GM12891 (cell line): ENCODE results near the gene CCDC34.

Experiments used
- DNase-seq: peaks from one replicate; pipeline ENCODE4 v3.0.0; 2011; ENCODE audit warnings: low spot score; ENCODE audit not compliant: insufficient read length
- FAIRE-seq: peaks from 2 replicates; lab custom pipeline; 2011; peaks lifted over from hg19 to GRCh38; lab: Jason Lieb, UNC
- PAX5 ChIP-seq: IDR thresholded peaks from 2 replicates; pipeline ENCODE4 v1.6.1; 2011; ENCODE audit warnings: low read length, moderate library complexity, mild to moderate bottlenecking; ENCODE audit not compliant: insufficient read depth, severe bottlenecking
- POLR2A ChIP-seq: IDR thresholded peaks from 2 replicates; pipeline ENCODE4 v1.6.1; 2011; ENCODE audit warnings: low read depth, low read length, control low read depth
- POLR2AphosphoS5 ChIP-seq: IDR thresholded peaks from 2 replicates; pipeline ENCODE4 v1.6.1; 2011; ENCODE audit warnings: low read depth, low read length, control low read depth
- POU2F2 ChIP-seq: IDR thresholded peaks from 2 replicates; pipeline ENCODE4 v1.6.1; 2011; ENCODE audit warnings: low read depth, mild to moderate bottlenecking, control low read depth, low read length, moderate library complexity
- SPI1 ChIP-seq: IDR thresholded peaks from 2 replicates; pipeline ENCODE4 v1.6.1; 2011; ENCODE audit warnings: low read depth, low read length, control low read depth
- TAF1 ChIP-seq: IDR thresholded peaks from 2 replicates; pipeline ENCODE4 v1.6.1; 2011; ENCODE audit warnings: low read depth, low read length, control low read depth

Gene CCDC34

DNA sequence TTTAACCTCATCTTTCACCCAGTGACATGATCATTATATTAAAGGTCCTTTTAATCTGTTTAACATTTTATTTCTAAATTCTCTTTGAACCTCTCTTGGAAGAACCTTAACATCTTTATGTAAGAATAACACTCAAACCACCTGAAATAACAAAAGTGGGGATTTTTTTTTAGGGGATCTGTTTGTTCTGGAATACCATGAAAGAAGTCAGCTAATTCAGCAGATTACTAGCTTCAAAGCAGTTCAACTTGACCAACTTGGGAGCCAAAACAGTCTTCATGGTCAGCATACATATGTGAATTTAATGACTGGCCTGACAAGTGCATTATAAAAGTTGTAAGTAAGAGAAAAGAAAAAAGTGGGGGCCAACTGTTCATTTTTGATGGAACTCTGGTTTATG lies 52.3 kb downstream of the CCDC34 start:
- FAIRE-seq (no peak), DNase-seq (no peak)
- TF ChIP-seq POLR2AphosphoS5 = no peak
- TF ChIP-seq POU2F2 = no peak
- no peak for TF ChIP-seq POLR2A
- TF ChIP-seq PAX5 = no peak
- TF ChIP-seq TAF1 = no peak
- TF ChIP-seq SPI1 = no peak

DNA sequence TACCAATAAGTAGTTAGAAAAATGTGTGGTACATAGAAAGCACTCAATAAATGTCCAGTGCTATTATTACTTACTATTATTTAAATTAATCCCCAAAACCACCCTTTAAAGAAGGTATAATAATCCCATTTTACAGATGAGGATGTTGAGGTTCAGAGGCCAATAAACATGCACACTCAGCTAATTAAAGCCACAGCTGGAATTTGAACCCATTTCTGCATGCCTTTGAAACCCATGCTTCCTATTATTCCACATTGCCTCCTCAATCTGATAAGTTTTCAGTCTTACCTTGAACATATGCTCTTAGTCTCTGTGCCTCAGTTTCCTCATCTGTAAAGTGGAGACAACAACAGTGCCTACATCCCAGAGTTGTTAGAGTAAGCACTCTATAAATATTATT lies 52.8 kb downstream of the CCDC34 start:
- FAIRE-seq (no peak), DNase-seq (no peak)
- TF ChIP-seq POLR2A = no peak

DNA sequence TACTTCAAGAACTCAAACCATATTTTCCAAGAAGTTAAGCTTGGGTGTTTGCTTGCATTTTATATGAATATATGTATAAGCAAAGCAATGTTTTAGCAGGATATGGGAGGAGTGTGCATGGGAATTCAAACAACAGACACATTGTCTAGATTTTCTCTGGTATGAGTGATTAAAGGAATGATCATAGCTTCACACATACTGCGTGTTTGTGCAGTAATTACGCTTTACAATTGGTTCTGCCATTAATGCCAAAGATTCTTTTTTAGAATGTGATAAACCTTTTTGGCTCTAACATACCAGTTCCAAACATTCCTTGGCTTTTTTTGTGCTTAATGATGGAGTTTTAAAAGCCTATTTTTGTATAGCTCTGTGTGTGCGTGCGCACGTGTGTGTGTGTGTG lies 54.0 kb downstream of the CCDC34 start:
- TF ChIP-seq PAX5 = no peak
- TF ChIP-seq POU2F2 = no peak
- TF ChIP-seq POLR2A = no peak
- TF ChIP-seq SPI1 = no peak
- TF ChIP-seq POLR2AphosphoS5 = no peak
- TF ChIP-seq TAF1 = no peak
- FAIRE-seq (no peak), DNase-seq (no peak)

DNA sequence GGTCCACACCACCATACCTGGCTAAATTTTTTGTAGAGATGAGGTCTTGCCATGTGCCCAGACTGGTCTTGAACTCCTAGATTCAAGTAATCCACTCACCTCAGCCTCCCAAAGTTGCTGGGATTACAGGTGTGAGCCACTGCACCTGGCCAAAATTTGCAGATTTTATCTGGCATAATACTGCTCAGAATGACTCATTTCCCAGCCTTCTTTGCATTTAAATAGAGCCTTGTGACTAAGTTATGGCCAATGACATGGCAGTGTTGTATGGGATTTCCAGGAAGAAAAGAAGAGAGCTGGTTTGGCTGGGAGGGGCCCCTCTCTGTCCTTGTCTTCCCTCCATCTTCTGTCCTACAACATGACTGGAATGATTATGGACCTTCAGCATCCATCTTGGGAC lies 55.8 kb downstream of the CCDC34 start:
- DNase-seq (no peak), FAIRE-seq (no peak)
- TF ChIP-seq POLR2A (no peak), PAX5 (no peak), TAF1 (no peak), POU2F2 (no peak), SPI1 (no peak), POLR2AphosphoS5 (no peak)

DNA sequence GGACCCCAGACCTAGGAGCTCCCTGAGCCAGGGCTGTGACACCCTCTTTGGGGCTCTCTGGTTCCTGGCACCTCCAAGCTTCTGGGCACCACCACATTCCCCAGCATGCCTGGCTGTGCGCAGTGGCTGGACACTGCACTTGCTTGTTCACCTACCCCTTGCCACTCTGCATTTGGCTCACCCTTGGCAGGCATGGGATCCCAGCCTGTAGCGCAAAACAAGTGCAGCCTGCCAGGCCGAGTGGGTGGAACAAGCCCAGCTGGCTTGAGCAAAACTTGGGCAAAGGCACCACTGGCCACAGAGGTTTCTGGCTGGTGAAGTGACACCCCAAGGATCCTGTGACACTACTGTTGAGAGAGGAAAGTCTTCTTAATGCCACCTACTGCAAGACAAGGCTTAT lies 57.3 kb downstream of the CCDC34 start:
- TF ChIP-seq POLR2AphosphoS5 = no peak
- no peak for TF ChIP-seq TAF1
- TF ChIP-seq SPI1 = no peak

DNA sequence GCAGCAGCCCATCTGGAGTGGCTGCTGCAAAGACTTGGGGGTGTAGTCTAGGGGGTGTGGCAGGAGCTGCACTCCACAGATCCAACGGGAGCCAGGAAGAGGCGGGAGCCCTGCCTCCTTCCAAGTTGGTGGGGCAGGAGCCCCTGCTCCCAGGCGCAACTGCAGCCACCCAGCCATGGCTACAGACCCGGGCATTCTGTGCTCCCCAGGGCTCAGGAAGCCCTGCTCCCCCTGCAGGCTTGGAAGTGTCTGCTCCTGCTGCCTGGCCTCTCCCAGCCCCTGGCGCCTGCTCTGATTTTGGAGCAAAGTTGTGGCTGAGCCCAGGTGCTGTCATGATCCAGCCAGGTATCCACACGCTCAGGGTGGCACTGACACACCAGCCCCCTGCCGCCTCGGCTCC lies 58.5 kb downstream of the CCDC34 start:
- TF ChIP-seq SPI1 (no peak), TAF1 (no peak)
- no peak for DNase-seq
- FAIRE-seq = no peak

More for the DNA sequence above, 57.3 kb downstream of the CCDC34 start:
- FAIRE-seq = no peak
- DNase-seq = no peak

DNA sequence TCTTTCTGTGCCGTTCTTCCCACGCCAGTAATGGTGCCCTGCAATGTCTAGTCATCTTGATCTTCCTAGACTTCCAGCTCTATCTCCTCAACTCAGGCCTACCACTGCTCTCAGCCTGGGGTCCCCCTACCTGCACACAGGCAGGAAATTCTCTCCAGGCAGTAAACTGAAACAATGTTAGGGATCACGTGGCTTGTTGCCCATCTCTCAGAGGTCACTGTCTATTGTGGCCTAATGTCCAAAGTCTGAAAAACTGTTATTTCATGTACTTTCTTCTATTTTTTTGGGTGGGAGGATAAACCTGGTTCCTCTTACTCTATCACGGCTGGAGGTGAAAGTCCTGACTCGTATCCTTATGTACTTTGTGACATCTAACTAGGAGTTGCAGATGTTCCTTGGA lies 59.1 kb downstream of the CCDC34 start:
- TF ChIP-seq TAF1 = no peak
- TF ChIP-seq POLR2A = no peak
- no peak for TF ChIP-seq PAX5
- no peak for TF ChIP-seq POU2F2
- TF ChIP-seq POLR2AphosphoS5 = no peak
- no peak for TF ChIP-seq SPI1
- DNase-seq (no peak), FAIRE-seq (no peak)

DNA sequence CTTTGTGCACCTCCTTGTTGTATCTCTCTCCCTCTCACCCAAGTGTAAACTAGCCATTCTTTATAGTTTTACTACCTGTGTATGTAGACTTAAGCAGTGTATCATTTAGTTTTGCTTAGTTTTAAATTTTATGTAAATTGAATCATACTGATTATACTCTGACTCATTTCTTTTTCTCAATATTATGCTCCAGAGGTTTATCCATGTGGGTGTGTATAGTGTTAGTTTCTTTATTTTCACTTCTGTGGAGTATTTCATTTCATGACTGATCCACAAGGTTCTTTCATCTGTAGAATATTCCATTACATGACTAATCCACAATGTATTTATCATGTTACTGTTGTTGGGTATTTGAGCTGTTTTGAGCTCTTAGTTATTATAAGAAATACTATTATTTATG lies 62.0 kb downstream of the CCDC34 start:
- TF ChIP-seq SPI1 = no peak
- TF ChIP-seq TAF1 = no peak
- no peak for TF ChIP-seq PAX5
- TF ChIP-seq POU2F2 = no peak
- no peak for TF ChIP-seq POLR2A
- TF ChIP-seq POLR2AphosphoS5 = no peak
- FAIRE-seq = no peak
- no peak for DNase-seq

DNA sequence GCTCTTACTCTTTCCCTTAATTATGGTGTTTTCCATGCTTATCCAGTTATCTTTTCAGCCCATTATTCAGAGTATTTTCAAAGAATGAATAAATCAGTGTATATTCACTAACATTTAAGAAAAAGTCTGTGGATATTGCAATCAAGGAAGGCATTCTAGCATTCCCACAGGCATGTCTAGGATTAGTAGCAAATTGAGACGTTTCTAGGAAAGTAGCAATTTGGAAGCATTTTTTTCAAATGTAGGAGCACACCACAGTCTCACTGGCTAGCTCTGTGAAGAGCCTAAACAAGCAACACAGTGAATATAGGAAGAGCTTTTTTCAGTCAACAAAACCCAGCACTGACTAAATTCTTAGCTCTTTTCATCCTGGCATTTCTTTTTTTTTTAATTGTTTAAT lies 65.4 kb downstream of the CCDC34 start:
- FAIRE-seq (no peak), DNase-seq (no peak)
- TF ChIP-seq SPI1 (no peak), PAX5 (no peak), POLR2AphosphoS5 (no peak), TAF1 (no peak), POU2F2 (no peak), POLR2A (no peak)

DNA sequence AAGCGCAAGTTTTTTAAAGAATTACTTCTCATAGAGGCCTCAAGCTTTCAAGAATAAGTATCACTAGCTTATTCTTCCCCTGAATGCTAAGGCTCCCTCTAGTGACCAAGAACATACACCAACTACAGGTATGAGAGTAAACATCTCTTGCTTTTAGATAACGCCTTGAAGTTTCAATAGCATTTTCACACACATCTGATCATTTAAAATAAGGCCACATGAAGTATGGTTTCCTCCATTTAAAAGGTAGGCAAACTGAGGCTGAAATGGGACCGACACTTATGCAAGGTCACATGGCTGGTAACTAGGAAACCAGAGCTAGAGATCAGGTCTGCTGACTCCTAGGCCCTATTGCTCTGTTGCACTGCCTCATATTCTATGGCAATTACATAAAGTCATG lies 66.5 kb downstream of the CCDC34 start:
- TF ChIP-seq POLR2AphosphoS5 = no peak
- TF ChIP-seq POLR2A = no peak
- no peak for TF ChIP-seq POU2F2
- no peak for TF ChIP-seq TAF1
- no peak for TF ChIP-seq SPI1
- no peak for TF ChIP-seq PAX5
- peak; percentile 58 for FAIRE-seq

DNA sequence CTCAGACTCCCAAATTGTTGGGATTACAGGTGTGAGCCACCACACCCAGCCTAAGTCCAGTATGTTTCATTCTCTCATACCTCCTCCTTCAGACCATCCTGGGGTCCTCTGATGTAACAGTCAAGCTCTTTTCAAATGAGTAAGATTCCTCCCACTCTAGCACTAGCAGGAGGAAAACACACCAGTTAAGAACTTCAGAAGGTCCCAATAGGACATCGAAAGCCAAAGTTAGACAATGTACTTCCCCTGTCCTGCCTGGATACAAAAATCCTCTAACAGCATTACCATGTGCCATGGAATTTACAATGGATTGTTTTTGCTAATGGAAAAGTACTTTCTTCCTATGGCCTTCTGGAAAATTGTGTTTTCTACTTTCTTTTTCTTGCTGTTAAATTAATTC lies 67.1 kb downstream of the CCDC34 start:
- DNase-seq = no peak
- no peak for TF ChIP-seq PAX5
- FAIRE-seq = no peak

More for the DNA sequence above, 66.5 kb downstream of the CCDC34 start:
- peak; percentile 22 for DNase-seq

DNA sequence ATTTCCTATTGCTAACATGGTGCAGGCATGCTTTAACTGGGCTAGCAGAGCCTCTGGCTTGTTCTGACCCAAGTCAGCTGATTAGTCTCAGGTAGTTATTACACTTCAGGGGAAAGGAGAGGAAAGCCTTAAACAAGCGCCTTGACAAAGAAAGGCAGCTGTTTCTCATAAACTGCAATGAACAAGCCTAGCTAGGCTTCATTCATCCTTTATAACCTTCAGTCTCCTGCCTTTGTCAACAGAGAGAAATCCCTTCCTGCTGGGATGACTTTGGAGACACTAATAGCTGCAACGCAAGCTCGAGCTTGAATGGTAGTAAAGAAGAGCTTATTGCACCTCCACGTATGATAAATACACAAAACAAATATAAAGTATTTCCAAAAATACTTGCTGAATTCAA lies 68.4 kb downstream of the CCDC34 start:
- TF ChIP-seq POLR2A = no peak
- TF ChIP-seq PAX5 = no peak
- TF ChIP-seq SPI1 = no peak
- no peak for TF ChIP-seq POU2F2
- no peak for TF ChIP-seq TAF1
- no peak for TF ChIP-seq POLR2AphosphoS5
- no peak for FAIRE-seq
- DNase-seq = no peak
